ENCODE measurements around the gene KCNC1. TPM values are rescaled to one million over a fixed set of nuclear protein-coding genes. Genes with fewer than 3 reads are reported as not detected.

KCNC1 gene
- total RNA-seq, 1 donor from 2014 or later, result not detected

DNA sequence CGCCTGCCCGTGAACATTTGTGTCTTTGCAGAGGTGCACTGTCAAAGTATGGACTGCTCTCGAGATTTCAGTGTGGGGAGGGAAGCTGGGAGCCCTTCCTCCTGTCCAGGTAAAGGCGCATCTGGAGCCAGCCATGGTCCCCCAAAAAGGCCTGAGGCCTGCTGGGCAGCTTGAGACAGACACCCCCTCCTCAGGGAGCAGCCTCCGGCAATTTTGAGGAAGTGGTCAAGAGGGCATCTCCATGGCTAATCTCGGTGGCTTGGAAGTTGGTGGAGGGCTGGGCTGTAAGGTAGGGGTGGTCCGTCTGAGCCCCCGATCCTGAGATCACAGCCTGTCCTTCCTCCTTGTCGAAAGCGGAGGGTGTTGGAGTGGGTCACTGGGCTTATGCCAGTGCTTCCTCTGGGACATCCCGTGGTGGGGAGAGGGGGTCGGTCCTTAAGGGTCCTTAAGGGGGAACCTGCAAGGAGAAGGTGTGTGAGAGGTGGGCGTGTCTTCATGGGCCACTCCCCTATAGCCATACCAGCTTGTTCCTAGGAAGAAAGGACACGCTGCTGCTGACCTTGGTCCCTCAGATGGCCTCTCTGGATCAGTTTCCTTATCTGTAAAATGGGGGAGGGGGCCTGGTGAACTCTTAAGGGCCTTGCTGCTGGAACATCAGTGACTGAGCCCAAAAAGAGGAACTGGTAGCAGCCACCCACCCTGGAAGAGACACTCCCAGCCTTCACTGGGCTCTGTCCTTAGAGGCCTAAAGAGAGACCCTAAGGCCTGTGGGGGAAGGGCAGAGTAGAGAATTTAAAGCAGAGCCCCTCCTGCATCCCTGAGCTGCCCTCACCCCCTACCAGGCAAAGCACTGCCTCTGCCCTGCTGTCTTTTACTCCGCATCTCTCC is 2.6 kb downstream of the KCNC1 start:
- H3K36me3 ChIP-seq (ENCODE audit: control insufficient read depth, insufficient read depth, low read length), result no peaks in the 10 kb centered on the region
- peaks cover 80% of the 10 kb centered on the region for H3K27me3 ChIP-seq (ENCODE audit: control insufficient read depth, insufficient read depth, low read length)
- TF ChIP-seq, protein P1, sequence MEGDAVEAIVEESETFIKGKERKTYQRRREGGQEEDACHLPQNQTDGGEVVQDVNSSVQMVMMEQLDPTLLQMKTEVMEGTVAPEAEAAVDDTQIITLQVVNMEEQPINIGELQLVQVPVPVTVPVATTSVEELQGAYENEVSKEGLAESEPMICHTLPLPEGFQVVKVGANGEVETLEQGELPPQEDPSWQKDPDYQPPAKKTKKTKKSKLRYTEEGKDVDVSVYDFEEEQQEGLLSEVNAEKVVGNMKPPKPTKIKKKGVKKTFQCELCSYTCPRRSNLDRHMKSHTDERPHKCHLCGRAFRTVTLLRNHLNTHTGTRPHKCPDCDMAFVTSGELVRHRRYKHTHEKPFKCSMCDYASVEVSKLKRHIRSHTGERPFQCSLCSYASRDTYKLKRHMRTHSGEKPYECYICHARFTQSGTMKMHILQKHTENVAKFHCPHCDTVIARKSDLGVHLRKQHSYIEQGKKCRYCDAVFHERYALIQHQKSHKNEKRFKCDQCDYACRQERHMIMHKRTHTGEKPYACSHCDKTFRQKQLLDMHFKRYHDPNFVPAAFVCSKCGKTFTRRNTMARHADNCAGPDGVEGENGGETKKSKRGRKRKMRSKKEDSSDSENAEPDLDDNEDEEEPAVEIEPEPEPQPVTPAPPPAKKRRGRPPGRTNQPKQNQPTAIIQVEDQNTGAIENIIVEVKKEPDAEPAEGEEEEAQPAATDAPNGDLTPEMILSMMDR (IDR thresholded peaks at IDR 0.05; ENCODE audit: insufficient read depth, low read length, poor library complexity, severe bottlenecking), result no peak
- no peak overlapping the region for H3K4me3 ChIP-seq (ENCODE audit: low read depth, low read length)
- no peak for DNase-seq (ENCODE audit: low read depth)

DNA sequence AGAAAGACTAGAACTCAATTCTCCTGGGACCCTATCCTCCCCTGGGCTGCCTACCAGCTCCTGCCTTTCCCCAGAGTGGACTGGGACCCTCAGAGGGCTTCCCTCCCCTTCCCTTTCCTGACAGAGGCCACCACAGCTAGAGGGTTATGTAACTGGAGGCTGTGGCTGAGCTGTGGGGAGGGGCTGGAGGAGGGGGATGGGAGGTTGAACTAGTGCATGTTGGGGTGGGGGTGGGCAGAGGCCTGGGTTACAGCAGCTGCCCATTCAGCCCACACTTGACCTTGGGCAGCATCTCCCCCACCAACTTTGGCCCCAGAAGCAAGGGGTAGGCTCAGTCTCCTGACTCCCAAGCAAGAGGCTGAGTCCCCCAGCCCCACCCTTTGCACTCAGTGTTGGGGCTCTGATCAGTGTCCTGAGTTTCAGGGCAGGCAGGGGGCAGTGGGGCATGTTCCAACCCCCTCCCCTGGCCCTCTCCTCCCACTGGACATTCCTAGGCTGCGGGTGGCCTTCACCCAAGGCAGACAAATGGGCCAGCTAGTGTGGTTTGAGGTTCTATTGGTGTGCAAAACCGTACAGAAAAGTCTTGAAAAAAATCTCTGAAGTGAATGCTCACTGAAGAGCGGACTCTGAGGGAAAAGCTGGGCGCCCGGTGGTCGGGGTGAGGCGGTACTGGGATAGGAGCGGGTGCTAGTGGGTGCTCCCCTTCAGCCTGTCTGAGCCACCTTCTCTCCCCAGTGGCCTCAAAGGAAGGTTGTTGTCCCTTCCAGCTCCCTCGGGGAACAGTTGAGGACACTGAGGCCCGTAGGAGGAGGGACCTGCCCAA is 3.8 kb downstream of the KCNC1 start:
- no peak for DNase-seq (ENCODE audit: low read depth)
- no peak overlapping the region for H3K4me3 ChIP-seq (ENCODE audit: low read depth, low read length)
- no peaks in the 10 kb centered on the region for H3K36me3 ChIP-seq (ENCODE audit: control insufficient read depth, insufficient read depth, low read length)
- H3K27me3 ChIP-seq (ENCODE audit: control insufficient read depth, insufficient read depth, low read length), result peaks cover 70% of the 10 kb centered on the region
- TF ChIP-seq, protein P1 (IDR thresholded peaks at IDR 0.05; ENCODE audit: insufficient read depth, low read length, poor library complexity, severe bottlenecking), result no peak

DNA sequence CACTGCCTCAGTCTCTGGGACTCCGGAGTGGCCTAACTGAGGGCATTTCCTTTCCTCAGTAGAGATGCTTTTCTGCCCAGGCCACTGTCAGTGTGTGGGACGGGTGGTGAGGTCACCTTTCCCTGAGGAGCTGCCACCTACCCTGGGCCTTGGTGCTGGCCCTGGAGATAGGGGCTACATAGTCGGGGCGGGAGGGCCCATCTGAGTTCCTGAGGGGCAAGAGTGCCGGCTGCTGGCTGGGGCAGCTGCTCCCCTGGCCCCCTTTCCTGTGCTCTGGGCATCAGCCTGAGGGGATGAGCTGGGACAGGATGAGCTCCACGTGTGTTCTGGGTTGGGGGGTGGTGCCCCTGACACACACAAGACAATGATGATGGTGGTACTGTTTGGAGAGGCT is 5.4 kb downstream of the KCNC1 start:
- Histone ChIP-seq H3K36me3 (ENCODE audit: control insufficient read depth, insufficient read depth, low read length) (no peaks in the 10 kb centered on the region), H3K4me3 (ENCODE audit: low read depth, low read length) (no peak overlapping the region), H3K27me3 (ENCODE audit: control insufficient read depth, insufficient read depth, low read length) (peaks cover 59% of the 10 kb centered on the region)
- TF ChIP-seq, protein P1 (IDR thresholded peaks at IDR 0.05; ENCODE audit: insufficient read depth, low read length, poor library complexity, severe bottlenecking), result no peak
- no peak for DNase-seq (ENCODE audit: low read depth)

DNA sequence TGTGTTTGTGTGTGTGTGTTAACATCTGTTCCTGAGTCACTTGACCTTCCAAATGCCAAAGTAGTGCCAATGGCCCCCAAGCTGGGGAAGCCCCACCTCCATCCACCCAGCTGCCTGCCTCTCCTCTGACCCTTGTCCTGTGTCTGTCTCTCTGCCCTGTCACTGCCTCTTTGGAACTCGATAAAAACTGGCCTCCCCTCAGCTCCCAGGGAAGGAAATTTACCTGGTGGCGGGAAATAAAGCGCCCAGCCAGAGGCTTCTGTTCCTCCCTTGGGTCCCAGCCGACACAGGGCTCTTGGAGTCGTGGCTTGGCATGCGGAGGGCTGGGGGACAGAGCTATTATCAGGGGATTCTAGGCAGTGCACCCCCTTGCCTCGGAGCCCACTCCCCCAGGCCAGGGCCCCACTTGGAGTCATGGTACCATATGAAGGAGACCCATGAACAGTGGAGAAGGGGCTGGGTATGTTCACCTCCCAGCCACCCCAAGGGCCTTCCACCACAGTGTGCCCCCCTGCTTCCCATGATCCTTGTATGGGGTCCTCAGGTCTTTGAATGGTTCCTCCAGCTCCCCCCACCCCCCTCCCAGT is 6.2 kb downstream of the KCNC1 start:
- H3K36me3 ChIP-seq (ENCODE audit: control insufficient read depth, insufficient read depth, low read length), result no peaks in the 10 kb centered on the region
- H3K27me3 ChIP-seq (ENCODE audit: control insufficient read depth, insufficient read depth, low read length), result peaks cover 56% of the 10 kb centered on the region
- H3K4me3 ChIP-seq (ENCODE audit: low read depth, low read length), result no peak overlapping the region
- TF ChIP-seq, protein P1 (IDR thresholded peaks at IDR 0.05; ENCODE audit: insufficient read depth, low read length, poor library complexity, severe bottlenecking), result no peak
- DNase-seq (ENCODE audit: low read depth), result no peak

DNA sequence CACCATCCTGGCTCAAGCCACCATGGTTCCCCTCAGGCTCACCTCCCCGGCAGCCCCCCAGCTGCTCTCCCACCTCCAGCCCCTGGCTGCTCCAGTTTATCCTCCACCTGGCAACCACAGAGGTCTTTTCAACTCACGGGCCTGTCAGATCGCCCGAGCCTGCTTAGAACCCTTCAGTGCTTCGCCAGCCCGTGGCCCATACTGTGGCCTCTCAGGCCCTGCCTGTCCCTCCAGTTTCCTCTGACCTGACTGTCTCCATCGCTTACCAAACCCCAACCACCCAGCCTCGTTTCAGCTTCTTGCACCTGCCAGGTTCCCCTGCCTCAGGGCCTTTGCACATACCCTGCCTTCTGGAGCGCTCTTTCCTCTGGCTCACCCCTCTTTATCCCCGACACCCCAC is 6.9 kb downstream of the KCNC1 start:
- DNase-seq (ENCODE audit: low read depth), result no peak
- Histone ChIP-seq H3K27me3 (ENCODE audit: control insufficient read depth, insufficient read depth, low read length) (peaks cover 52% of the 10 kb centered on the region), H3K36me3 (ENCODE audit: control insufficient read depth, insufficient read depth, low read length) (no peaks in the 10 kb centered on the region), H3K4me3 (ENCODE audit: low read depth, low read length) (no peak overlapping the region)
- TF ChIP-seq, protein P1 (IDR thresholded peaks at IDR 0.05; ENCODE audit: insufficient read depth, low read length, poor library complexity, severe bottlenecking), result no peak

Measured in kidney epithelial cell (primary cell).